Suprapubic skin (tissue), 4 donors: Measurements from ENCODE around the gene MTCL1.

Experiments used
- EP300 ChIP-seq: sonication (generic); formaldehyde crosslinking; IDR thresholded peaks from one replicate; pipeline ENCODE4 v1.6.1; 2017; ENCODE audit warnings: antibody characterized with exemption
- POLR2A ChIP-seq, 2 donors: fragments of 450-650 bp; IDR thresholded peaks; one replicate each; pipeline ENCODE4 v1.6.1; 2017; ENCODE audit warnings: antibody characterized with exemption in 2 of 2, mild to moderate bottlenecking in 2 of 2, moderate library complexity in 2 of 2
- POLR2AphosphoS5 ChIP-seq, 3 donors: sonication (generic); formaldehyde crosslinking; IDR thresholded peaks; one replicate each; pipeline ENCODE4 v1.6.1; 2017; ENCODE audit warnings: antibody characterized with exemption in 3 of 3
- TF ChIP-seq, protein P1 (sequence below), 2 donors: fragments of 200-600 bp in 1 of 2; fragments of 450-650 bp in 1 of 2; sonication (generic) in 1 of 2; IDR thresholded peaks; one replicate each; pipeline ENCODE4 v1.5.1; 2016 to 2019; ENCODE audit warnings: antibody characterized with exemption in 2 of 2, mild to moderate bottlenecking in 1 of 2, moderate library complexity in 1 of 2

DNA sequence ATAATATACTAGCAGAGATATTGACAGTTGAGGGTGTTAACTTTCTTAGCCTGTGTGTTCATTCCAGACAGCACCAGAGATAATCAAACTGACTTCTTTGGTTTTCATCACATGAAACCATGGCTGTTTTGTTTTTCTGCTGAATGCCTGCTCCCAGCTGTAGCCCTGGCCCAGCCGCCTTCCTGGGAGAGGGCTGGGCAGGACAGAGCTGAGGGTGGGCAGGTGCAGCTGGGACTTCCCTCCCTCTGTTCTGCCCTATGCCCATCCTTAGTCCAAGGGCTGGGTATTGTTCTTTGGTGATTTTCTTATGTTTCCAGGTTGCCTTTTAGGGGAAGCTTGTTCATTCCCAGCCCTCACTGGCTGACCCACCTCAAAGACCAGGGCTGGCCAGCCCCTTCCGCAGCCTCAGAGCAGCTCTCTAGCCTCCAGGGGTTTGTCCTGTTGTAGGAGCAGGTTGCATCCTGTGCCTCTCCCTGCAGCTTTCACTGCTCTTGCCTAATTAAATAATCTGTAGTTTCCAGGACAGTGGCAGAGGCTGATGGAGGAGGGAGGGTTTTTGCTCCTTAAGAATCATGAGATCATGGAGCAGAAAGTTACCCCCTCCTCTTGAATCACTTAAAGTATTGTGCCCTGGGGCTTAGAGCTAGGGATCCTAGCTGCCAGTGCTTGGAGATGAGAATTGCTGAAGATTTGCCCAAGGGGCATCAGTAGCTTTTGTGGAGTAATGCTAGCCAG is 61.4 kb downstream of the MTCL1 start:
- TF ChIP-seq, protein P1, sequence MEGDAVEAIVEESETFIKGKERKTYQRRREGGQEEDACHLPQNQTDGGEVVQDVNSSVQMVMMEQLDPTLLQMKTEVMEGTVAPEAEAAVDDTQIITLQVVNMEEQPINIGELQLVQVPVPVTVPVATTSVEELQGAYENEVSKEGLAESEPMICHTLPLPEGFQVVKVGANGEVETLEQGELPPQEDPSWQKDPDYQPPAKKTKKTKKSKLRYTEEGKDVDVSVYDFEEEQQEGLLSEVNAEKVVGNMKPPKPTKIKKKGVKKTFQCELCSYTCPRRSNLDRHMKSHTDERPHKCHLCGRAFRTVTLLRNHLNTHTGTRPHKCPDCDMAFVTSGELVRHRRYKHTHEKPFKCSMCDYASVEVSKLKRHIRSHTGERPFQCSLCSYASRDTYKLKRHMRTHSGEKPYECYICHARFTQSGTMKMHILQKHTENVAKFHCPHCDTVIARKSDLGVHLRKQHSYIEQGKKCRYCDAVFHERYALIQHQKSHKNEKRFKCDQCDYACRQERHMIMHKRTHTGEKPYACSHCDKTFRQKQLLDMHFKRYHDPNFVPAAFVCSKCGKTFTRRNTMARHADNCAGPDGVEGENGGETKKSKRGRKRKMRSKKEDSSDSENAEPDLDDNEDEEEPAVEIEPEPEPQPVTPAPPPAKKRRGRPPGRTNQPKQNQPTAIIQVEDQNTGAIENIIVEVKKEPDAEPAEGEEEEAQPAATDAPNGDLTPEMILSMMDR (IDR thresholded peaks at IDR 0.05) = no peak
- no peak for TF ChIP-seq POLR2A (IDR thresholded peaks at IDR 0.05)
- TF ChIP-seq POLR2AphosphoS5 (IDR thresholded peaks at IDR 0.05) = no peak
- no peak for TF ChIP-seq EP300
